ENCODE data around the gene DDRGK1.
"Not testable (repeated sequence)": the region's sequence is repeated elsewhere in the genome, so short reads cannot be mapped to it uniquely, and the experiment has no call there.

DDRGK1 gene

GRCh38 chr20:3183896-3184612 lies 20.4 kb downstream of the DDRGK1 start:
- no peak for DNase-seq (ENCODE audit: low read depth)

- not testable (repeated sequence) for DNase-seq (ENCODE audit: low read depth)
Observed at GRCh38 chr20:3182429-3182828, 22.1 kb downstream of the DDRGK1 start.

GRCh38 chr20:3181270-3181669 lies 23.2 kb downstream of the DDRGK1 start:
- DNase-seq (ENCODE audit: low read depth) = no peak

GRCh38 chr20:3180319-3180718 lies 24.2 kb downstream of the DDRGK1 start:
- DNase-seq (ENCODE audit: low read depth) = no peak

GRCh38 chr20:3177746-3178485 lies 26.6 kb downstream of the DDRGK1 start:
- no peak for DNase-seq (ENCODE audit: low read depth)

GRCh38 chr20:3175270-3175669 lies 29.2 kb downstream of the DDRGK1 start:
- DNase-seq (ENCODE audit: low read depth) = no peak

GRCh38 chr20:3174442-3175261 lies 29.8 kb downstream of the DDRGK1 start:
- DNase-seq (ENCODE audit: low read depth) = no peak

GRCh38 chr20:3173610-3174441 lies 30.7 kb downstream of the DDRGK1 start:
- no peak for DNase-seq (ENCODE audit: low read depth)

- DNase-seq (ENCODE audit: low read depth) = no peak
Observed at GRCh38 chr20:3172933-3173609, 31.4 kb downstream of the DDRGK1 start, which contains the start of gene LZTS3. Gene LZTS3 (minus strand): TSS chr20:3173549. CDS start chr20:3167163, 6,386 bp downstream.

- DNase-seq (ENCODE audit: low read depth) = no peak
Observed at GRCh38 chr20:3172126-3172932, 32.2 kb downstream of the DDRGK1 start.

- DNase-seq (ENCODE audit: low read depth) = no peak
Observed at GRCh38 chr20:3171391-3172125, 32.9 kb downstream of the DDRGK1 start.

- no peak for DNase-seq (ENCODE audit: low read depth)
Observed at GRCh38 chr20:3168829-3169590, 35.5 kb downstream of the DDRGK1 start.

- no peak for DNase-seq (ENCODE audit: low read depth)
Observed at GRCh38 chr20:3168079-3168828, 36.2 kb downstream of the DDRGK1 start.

GRCh38 chr20:3167738-3168078 lies 36.8 kb downstream of the DDRGK1 start:
- no peak for DNase-seq (ENCODE audit: low read depth)

GRCh38 chr20:3166913-3167342 lies 37.6 kb downstream of the DDRGK1 start:
- no peak for DNase-seq (ENCODE audit: low read depth)

- no peak for DNase-seq (ENCODE audit: low read depth)
Observed at GRCh38 chr20:3166338-3166912, 38.1 kb downstream of the DDRGK1 start.

GRCh38 chr20:3165473-3166337 lies 38.8 kb downstream of the DDRGK1 start:
- DNase-seq (ENCODE audit: low read depth) = no peak

Data from HS-5 (cell line).